K562 (cell line): ENCODE measurements around the gene APBB2. TPM values are rescaled to one million over a fixed set of nuclear protein-coding genes. Genes with fewer than 3 reads are reported as not detected.

Experiments
- ATAC-seq: fragments of 200-7000 bp; cut with Tn5 transposase; 3 replicates; pipeline ENCODE4 v1.9.1; 2020; ENCODE audit warnings: moderate library complexity
- BruUV-seq: library from RNA; stranded (reverse); fragments of 400-500 nt; replicated peaks from 2 replicates; lab custom pipeline; 2021; lab: Mats Ljungman, UMichigan
- CTCF ChIA-PET: fragments of 300-600 bp; formaldehyde crosslinking; extraction: SDS; loops from one replicate; lab custom pipeline; 2021; ENCODE audit warnings: low intra/inter-chr PET ratio; lab: Yijun Ruan, JAX
- POLR2A ChIA-PET: fragments of 300-600, 350-650 bp; sonication (Branson Sonifier 250); formaldehyde crosslinking; extraction: SDS; loops from one replicate; lab custom pipeline; 2021; ENCODE audit warnings: antibody characterized with exemption, inconsistent platforms; lab: Yijun Ruan, JAX
- DNase-seq, 4 experiments: peaks; one replicate each; pipeline versions ENCODE4 v3.0.0 to v3.0.0-alpha.2; 2011 to 2018; ENCODE audit warnings: low spot score in 3 of 4, mixed read lengths in 3 of 4; ENCODE audit errors: extremely low read depth in 1 of 4
- FAIRE-seq: peaks from 2 replicates; lab custom pipeline; 2011; peaks lifted over from hg19 to GRCh38; lab: Jason Lieb, UNC
- H2AFZ ChIP-seq: 2 replicates; pipeline ENCODE4 v1.6.0; 2011; ENCODE audit warnings: low read depth, low read length, control low read depth, inconsistent platforms
- H3K27ac ChIP-seq: fragments of 200-600 bp; 3 replicates; pipeline ENCODE4 v1.8.0; 2011; ENCODE audit warnings: low read depth, mild to moderate bottlenecking, control low read depth, inconsistent platforms, low read length, moderate library complexity, mixed read lengths; ENCODE audit errors: extremely low read depth
- H3K27me3 ChIP-seq, 2 experiments: fragments of 300-600 bp in 1 of 2; 2 replicates in 1 of 2; 3 replicates in 1 of 2; pipeline versions ENCODE4 v1.6.0 to v1.8.0; 2011; ENCODE audit warnings: inconsistent platforms in 2 of 2, low read length in 2 of 2, mild to moderate bottlenecking in 1 of 2, mixed read lengths in 1 of 2, moderate library complexity in 1 of 2; ENCODE audit not compliant: control insufficient read depth in 2 of 2, insufficient read depth in 2 of 2
- H3K36me3 ChIP-seq: fragments of 300-600 bp; 3 replicates; pipeline ENCODE4 v1.8.0; 2011; ENCODE audit warnings: mild to moderate bottlenecking, low read length, inconsistent platforms; ENCODE audit not compliant: control insufficient read depth, insufficient read depth
- H3K4me1 ChIP-seq, 2 experiments: fragments of 200-600 bp in 1 of 2; replicated peaks in 1 of 2; 2 replicates in 1 of 2; 3 replicates in 1 of 2; pipeline versions ENCODE4 v1.5.1 to v1.8.0; 2011; ENCODE audit warnings: inconsistent platforms in 2 of 2, low read length in 2 of 2, mild to moderate bottlenecking in 1 of 2, mixed read lengths in 1 of 2, moderate library complexity in 1 of 2; ENCODE audit not compliant: control insufficient read depth in 2 of 2, insufficient read depth in 2 of 2
- H3K4me2 ChIP-seq: 2 replicates; pipeline ENCODE4 v1.6.1; 2011; ENCODE audit warnings: low read length, control low read depth, inconsistent platforms, mixed read lengths; ENCODE audit not compliant: insufficient read depth
- H3K4me3 ChIP-seq: fragments of 200-600 bp; sonication (generic), shearing (Covaris generic); 2 replicates; pipeline ENCODE4 v1.5.1; 2016; ENCODE audit warnings: control low read depth, inconsistent platforms
- H3K79me2 ChIP-seq: fragments of 200-600 bp; 3 replicates; pipeline ENCODE4 v1.8.0; 2011; ENCODE audit warnings: low read length, inconsistent platforms; ENCODE audit not compliant: control insufficient read depth, insufficient read depth
- H3K9ac ChIP-seq, 2 experiments: 2 replicates each; pipeline versions ENCODE4 v1.6.0 to v1.6.1; 2011; ENCODE audit warnings: low read depth in 2 of 2, low read length in 2 of 2, control low read depth in 1 of 2, inconsistent platforms in 1 of 2, mild to moderate bottlenecking in 1 of 2, mixed read lengths in 1 of 2; ENCODE audit not compliant: insufficient read depth in 1 of 2
- H3K9me1 ChIP-seq: one replicate; pipeline ENCODE4 v1.6.0; 2011; ENCODE audit warnings: inconsistent platforms, mild to moderate bottlenecking, low read length, moderate library complexity; ENCODE audit not compliant: control insufficient read depth, insufficient read depth
- H3K9me3 ChIP-seq: replicated peaks from 2 replicates; pipeline ENCODE4 v1.5.1; 2011; ENCODE audit warnings: low read depth, low read length, inconsistent platforms; ENCODE audit not compliant: control insufficient read depth, insufficient read depth
- H4K20me1 ChIP-seq: replicated peaks from 2 replicates; pipeline ENCODE4 v1.6.1; 2011; ENCODE audit warnings: low read length, inconsistent platforms, mixed read lengths; ENCODE audit not compliant: control insufficient read depth, insufficient read depth
- CLOCK ChIP-seq: fragments of 250-450 bp; sonication (Bioruptor Pico); IDR thresholded peaks from 2 replicates; pipeline ENCODE4 v1.4.0; 2020; ENCODE audit warnings: mild to moderate bottlenecking, moderate library complexity, borderline replicate concordance
- CXXC5 ChIP-seq: fragments of 250-450 bp; sonication (Bioruptor Pico); IDR thresholded peaks from 2 replicates; pipeline ENCODE4 v1.8.0; 2022; ENCODE audit warnings: inconsistent platforms, mild to moderate bottlenecking, moderate library complexity
- NELFE ChIP-seq: IDR thresholded peaks from 2 replicates; pipeline ENCODE4 v1.6.1; 2011; ENCODE audit warnings: mild to moderate bottlenecking; ENCODE audit not compliant: insufficient read depth, insufficient read length
- NFIX ChIP-seq: fragments of 250-450 bp; sonication (Bioruptor Pico); IDR thresholded peaks from 2 replicates; pipeline ENCODE4 v1.4.0; 2020; ENCODE audit warnings: low read depth, mild to moderate bottlenecking, moderate library complexity
- PHB2 ChIP-seq: fragments of 450-650 bp; IDR thresholded peaks from 2 replicates; pipeline ENCODE4 v1.6.1; 2017; ENCODE audit warnings: low read depth
- RBM14 ChIP-seq: fragments of 200-400 bp; formaldehyde crosslinking; IDR thresholded peaks from 2 replicates; pipeline ENCODE4 v1.6.1; 2018; ENCODE audit warnings: low read depth, mild to moderate bottlenecking, low read length, moderate library complexity, borderline replicate concordance; ENCODE audit not compliant: insufficient read depth
- SRSF9 ChIP-seq: fragments of 200-400 bp; formaldehyde crosslinking; IDR thresholded peaks from 2 replicates; pipeline ENCODE4 v1.6.1; 2017; ENCODE audit warnings: low read depth, low read length, borderline replicate concordance
- ZNF431 ChIP-seq: sonication (generic); formaldehyde crosslinking; IDR thresholded peaks from 2 replicates; pipeline ENCODE4 v1.8.0; 2022; ENCODE audit warnings: mild to moderate bottlenecking, missing genetic modification reagents
- ZNF77 ChIP-seq: fragments of 250-450 bp; sonication (Bioruptor Pico); IDR thresholded peaks from 2 replicates; pipeline ENCODE4 v1.5.0; 2020
- WGBS: fragments of 100-300 bp; shearing (Covaris generic); methylation state at CpG from one replicate; pipeline ENCODE4 v1.1.6; 2016; ENCODE audit warnings: low coverage, mixed read lengths; ENCODE audit not compliant: insufficient coverage; ENCODE audit errors: missing lambda C conversion rate; 5-methylcytosine and 5-hydroxymethylcytosine counted together
- in situ Hi-C: fragments of 300-500 bp; cut with MboI; formaldehyde crosslinking; loops from 4 replicates; pipeline ENCODE4 v1.15.0; 2018; ENCODE audit warnings: inconsistent platforms, mixed read lengths
- intact Hi-C: fragments of 100-400 bp; cut with micrococcal nuclease; formaldehyde crosslinking; loops from 2 replicates; pipeline ENCODE4 v1.14.2; 2022
- polyA plus RNA-seq, 8 experiments: library from polyadenylated mRNA; depleted of rRNA in 4 of 8; stranded (reverse) in 5 of 8; unstranded in 3 of 8; fragments of >200 nt; fragmentation: Nextera tagmentation in 2 of 8; fragmentation: Illumina TruSeq in 1 of 8; extraction: Ambion mirVana in 2 of 8; extraction: Trizol in 1 of 8; gene quantifications; 2 replicates each; pipeline versions ENCODE4 v1.2.1 to v1.2.3, GENCODE V29; 2011 to 2014; ENCODE audit warnings: inconsistent platforms in 1 of 8, missing spikeins in 1 of 8
- total RNA-seq, 7 experiments: library from RNA; depleted of rRNA in 6 of 7; stranded (reverse); fragments of >200 nt in 6 of 7; fragmentation: Illumina TruSeq in 2 of 7; extraction: Trizol in 2 of 7; gene quantifications; 2 replicates each; pipeline versions ENCODE4 v1.2.1 to v1.2.3, GENCODE V29; 2011 to 2021; ENCODE audit warnings: low replicate concordance in 1 of 7
- TF ChIP-seq, protein P1 (sequence below): fragments of 250-450 bp; sonication (Bioruptor Pico); IDR thresholded peaks from 2 replicates; pipeline ENCODE4 v1.6.1; 2021; ENCODE audit warnings: mild to moderate bottlenecking

Gene APBB2
- total and polyA plus RNA-seq, 9 of the 15 experiments (the other 6 are each of a cell fraction or from before 2014, with no cell fraction given): 0.08 to 2.1 (median 1.4) TPM

GRCh38 chr4:40874331-40874730 lies 340.0 kb downstream of the APBB2 start:
- Histone ChIP-seq H3K4me1 (no peaks in the 10 kb centered on the region), H3K79me2 (no peaks in the 10 kb centered on the region), H2AFZ (no peak overlapping the region), H3K27me3 (peaks cover 3 to 14% of the 10 kb centered on the region in 2 experiments; a peak in 2 of 5 replicates), H3K4me3 (no peak overlapping the region), H3K9ac (no peak overlapping the region), H3K27ac (no peak overlapping the region), H3K36me3 (no peaks in the 10 kb centered on the region), H4K20me1 (no peaks in the 10 kb centered on the region), H3K9me1 (no peaks in the 10 kb centered on the region), H3K4me2 (no peak overlapping the region), H3K9me3 (no peaks in the 10 kb centered on the region)
- DNase-seq (no peak), FAIRE-seq (no peak), ATAC-seq (no peak)
- WGBS: 4% methylated on average over 7 of the region's 7 CpGs
- no peak for TF ChIP-seq ZNF77
- TF ChIP-seq NELFE: no peak
- TF ChIP-seq PHB2: no peak
- TF ChIP-seq CXXC5 (CRISPR knock-in tag): no peak
- no peak for TF ChIP-seq CLOCK (CRISPR knock-in tag)
- TF ChIP-seq NFIX: no peak
- TF ChIP-seq, protein P1, sequence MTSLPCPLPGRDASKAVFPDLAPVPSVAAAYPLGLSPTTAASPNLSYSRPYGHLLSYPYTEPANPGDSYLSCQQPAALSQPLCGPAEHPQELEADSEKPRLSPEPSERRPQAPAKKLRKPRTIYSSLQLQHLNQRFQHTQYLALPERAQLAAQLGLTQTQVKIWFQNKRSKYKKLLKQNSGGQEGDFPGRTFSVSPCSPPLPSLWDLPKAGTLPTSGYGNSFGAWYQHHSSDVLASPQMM: no peak
- TF ChIP-seq RBM14: no peak
- no peak for TF ChIP-seq SRSF9
- TF ChIP-seq ZNF431: no peak
- in situ Hi-C loops (no loop called here), intact Hi-C loops (no loop called here)
- BruUV-seq: no TSS peak
- POLR2A ChIA-PET: no interaction called here
- CTCF ChIA-PET: no interaction called here
